NCI-H510A treated with DMSO at 0.1 percent for 48 hours (cell line): Measurements from ENCODE around the gene ANTXR1.
"Not testable (repeated sequence)": the region's sequence is repeated elsewhere in the genome, so short reads cannot be mapped to it uniquely, and the experiment has no call there.

Experiments used
- DNase-seq: peaks from one replicate; lab custom pipeline; 2025; lab: John Stamatoyannopoulos, UW

Gene ANTXR1

GRCh38 chr2:69237070-69237670 lies 224.2 kb downstream of the ANTXR1 start:
- no peak for DNase-seq

GRCh38 chr2:69238449-69239031 lies 225.6 kb downstream of the ANTXR1 start:
- DNase-seq: no peak

GRCh38 chr2:69241093-69241492 lies 228.1 kb downstream of the ANTXR1 start:
- no peak for DNase-seq

- DNase-seq: no peak
Observed at GRCh38 chr2:69241664-69242514, 228.9 kb downstream of the ANTXR1 start.

GRCh38 chr2:69242651-69243051 lies 229.7 kb downstream of the ANTXR1 start:
- DNase-seq: no peak

GRCh38 chr2:69243652-69244051 lies 230.7 kb downstream of the ANTXR1 start:
- DNase-seq: no peak

- no peak for DNase-seq
Observed at GRCh38 chr2:69244882-69245281, 231.9 kb downstream of the ANTXR1 start.

- no peak for DNase-seq
Observed at GRCh38 chr2:69247583-69247982, 234.6 kb downstream of the ANTXR1 start.

- DNase-seq: no peak
Observed at GRCh38 chr2:69248232-69248631, 235.3 kb downstream of the ANTXR1 start.

- DNase-seq: no peak
Observed at GRCh38 chr2:69250981-69251380, 238.0 kb downstream of the ANTXR1 start.

GRCh38 chr2:69251943-69252342 lies 239.0 kb downstream of the ANTXR1 start:
- no peak for DNase-seq

- no peak for DNase-seq
Observed at GRCh38 chr2:69253112-69253511, 240.1 kb downstream of the ANTXR1 start.

GRCh38 chr2:69253611-69254301 lies 240.8 kb downstream of the ANTXR1 start:
- no peak for DNase-seq

- DNase-seq: no peak
Observed at GRCh38 chr2:69255760-69256159, 242.8 kb downstream of the ANTXR1 start.

GRCh38 chr2:69259994-69260591 lies 247.1 kb downstream of the ANTXR1 start:
- not testable (repeated sequence) for DNase-seq

- no peak for DNase-seq
Observed at GRCh38 chr2:69260666-69261065, 247.7 kb downstream of the ANTXR1 start.

GRCh38 chr2:69269330-69269729 lies 256.4 kb downstream of the ANTXR1 start:
- DNase-seq: no peak

- DNase-seq: no peak
Observed at GRCh38 chr2:69271831-69272257, 258.9 kb downstream of the ANTXR1 start.

GRCh38 chr2:69272803-69273471 lies 260.0 kb downstream of the ANTXR1 start:
- DNase-seq: no peak

GRCh38 chr2:69275490-69275889 lies 262.5 kb downstream of the ANTXR1 start:
- DNase-seq: no peak

GRCh38 chr2:69278366-69278765 lies 265.4 kb downstream of the ANTXR1 start:
- no peak for DNase-seq

- DNase-seq: no peak
Observed at GRCh38 chr2:69279211-69279610, 266.2 kb downstream of the ANTXR1 start.
